ENCODE data around the gene LGALS9.

The LGALS9 gene

DNA sequence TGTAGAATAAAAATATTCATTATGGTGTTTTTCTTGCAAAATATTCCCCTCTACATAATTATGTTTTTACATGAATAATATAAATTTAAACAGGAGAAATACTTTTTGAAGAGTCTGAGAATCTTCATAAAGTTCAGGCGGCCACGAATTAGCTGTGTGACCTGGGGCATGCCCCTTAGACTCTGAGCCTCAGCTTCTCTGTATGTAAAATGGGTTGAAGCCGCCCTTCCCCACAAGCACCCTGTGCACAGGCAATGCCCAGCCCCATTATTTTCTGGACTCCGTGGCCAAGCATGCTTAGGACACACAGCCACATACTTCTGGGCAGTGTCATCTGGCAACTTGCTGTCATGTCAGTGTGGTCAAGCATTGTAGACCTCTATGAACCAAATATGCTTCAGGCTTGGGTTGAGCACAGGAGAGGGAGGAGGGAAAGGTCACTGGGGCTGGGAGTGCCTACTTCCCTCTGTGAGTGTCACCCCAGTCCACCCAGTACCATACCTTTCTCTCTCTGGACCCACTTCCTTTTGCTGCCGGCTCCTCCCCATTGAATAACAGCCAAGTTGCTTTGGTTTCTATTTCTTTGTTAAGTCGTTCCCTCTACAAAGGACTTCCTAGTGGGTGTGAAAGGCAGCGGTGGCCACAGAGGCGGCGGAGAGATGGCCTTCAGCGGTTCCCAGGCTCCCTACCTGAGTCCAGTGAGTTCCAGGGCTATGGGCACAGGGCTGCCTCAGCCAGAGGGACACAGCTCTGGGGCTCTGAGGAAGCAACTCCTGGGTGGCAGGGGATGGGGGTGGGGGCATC is at the start of gene LGALS9:
Gene LGALS9 (plus strand): TSS at position 582 of the 804 bp plus-strand sequence. CDS start 78 bp downstream, at position 660.
- DNase-seq (ENCODE audit: low read depth in 3 of 3, low spot score in 1 of 3), result no peak

DNA sequence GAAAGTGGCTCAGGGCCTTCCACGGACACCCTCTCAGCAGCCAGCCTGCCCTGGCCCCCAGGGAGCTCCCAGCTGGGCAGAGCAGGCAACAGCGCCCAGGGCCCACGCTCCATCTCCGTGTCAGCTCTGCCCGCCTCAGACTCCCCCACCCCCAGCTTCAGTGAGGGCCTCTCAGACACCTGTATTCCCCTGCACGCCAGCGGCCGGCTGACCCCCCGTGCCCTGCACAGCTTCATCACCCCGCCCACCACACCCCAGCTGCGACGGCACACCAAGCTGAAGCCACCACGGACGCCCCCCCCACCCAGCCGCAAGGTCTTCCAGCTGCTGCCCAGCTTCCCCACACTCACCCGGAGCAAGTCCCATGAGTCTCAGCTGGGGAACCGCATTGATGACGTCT is 48.3 kb upstream of the LGALS9 start:
- no peak for DNase-seq (ENCODE audit: low read depth in 3 of 3, low spot score in 1 of 3)

DNA sequence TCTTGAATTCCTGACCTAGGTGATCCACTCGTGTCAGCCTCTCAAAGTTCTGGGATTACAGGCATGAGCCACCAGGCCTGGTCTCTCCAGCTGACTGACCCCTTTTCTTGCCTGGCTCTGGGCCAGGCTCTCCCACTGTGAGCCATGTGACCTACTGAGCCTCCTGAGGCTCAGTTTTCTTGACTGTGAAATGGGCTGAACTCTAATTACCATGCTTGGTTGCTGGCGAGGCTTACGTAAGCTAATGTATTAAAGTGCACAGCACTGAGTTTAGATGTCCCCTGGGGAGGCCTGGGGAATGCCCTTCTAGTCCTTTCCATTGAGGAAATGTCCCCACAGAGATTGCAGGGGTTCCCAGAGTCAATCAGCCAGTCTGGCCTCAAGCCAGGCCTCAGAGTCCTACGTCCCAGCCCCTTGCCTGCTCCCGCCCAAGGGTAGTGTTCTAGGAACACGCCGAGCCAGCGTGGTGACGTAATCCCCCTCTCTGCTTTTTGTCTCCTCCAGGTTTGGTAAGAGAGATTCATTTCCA is 45.8 kb upstream of the LGALS9 start:
- DNase-seq (ENCODE audit: low read depth in 3 of 3, low spot score in 1 of 3), result no peak

DNA sequence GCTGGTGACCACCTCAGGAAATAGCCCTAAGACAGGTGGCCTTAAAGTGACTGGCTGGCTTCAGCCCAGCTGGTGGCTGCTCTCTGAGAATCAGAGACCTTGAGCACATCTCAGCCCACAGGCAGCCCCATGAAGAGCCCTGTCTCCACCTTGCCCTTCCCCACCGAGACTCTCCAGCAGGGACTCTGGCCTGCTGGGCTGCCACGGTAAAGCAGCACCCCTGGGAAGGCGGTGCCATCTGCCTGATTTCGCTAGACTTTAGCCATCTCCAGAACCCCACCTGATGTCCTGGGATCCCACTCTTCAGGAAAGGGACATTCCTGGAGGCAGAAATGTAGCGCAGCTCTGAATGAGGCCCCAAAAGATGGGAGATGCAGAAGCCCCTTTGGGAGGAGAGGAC is 45.2 kb upstream of the LGALS9 start:
- DNase-seq (ENCODE audit: low read depth in 3 of 3, low spot score in 1 of 3), result no peak

DNA sequence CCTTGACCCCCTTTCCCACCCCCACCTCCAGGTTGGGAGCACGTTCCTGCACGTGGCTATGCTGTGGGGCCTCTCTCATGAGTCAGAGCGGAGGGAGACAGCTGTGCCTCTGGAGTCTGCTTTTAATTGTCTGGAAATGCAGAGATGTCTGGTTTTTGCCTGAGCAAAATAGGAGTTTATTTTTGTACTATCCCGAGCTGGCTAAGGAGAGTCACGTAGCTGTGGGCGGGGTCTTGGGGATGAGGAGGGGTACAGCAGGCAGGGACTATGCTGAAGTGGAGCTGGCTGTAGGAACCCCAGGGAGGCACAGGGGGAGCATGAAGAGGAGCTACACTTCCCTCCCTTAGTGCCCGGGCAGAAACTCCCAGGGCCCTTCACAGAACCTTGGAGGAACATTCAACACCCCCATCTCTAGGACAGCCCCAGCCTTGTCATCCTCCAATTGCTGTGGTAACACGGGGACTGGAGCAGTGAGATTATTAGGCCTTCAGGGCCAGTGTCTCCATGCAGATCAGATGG is 44.7 kb upstream of the LGALS9 start:
- no peak for DNase-seq (ENCODE audit: low read depth in 3 of 3, low spot score in 1 of 3)

DNA sequence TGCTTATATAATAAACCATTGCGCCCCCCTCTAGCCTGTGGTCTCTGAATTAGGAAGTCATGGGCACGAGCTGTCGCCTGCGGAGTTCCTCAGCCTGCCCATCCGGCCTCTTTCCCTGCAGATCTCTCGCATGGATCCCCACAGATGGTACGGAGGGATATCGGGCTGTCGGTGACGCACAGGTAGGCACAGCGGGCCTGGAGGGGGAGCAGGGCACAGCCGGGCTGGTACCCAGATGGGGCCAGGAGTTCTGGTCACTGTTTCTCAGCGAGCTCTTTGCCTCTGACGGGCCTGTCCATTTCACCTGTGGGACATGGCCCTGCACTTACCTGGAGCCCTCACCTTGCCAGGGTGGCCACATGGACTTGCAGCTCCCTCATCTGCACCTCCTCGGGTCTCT is 42.6 kb upstream of the LGALS9 start:
- no peak for DNase-seq (ENCODE audit: low read depth in 3 of 3, low spot score in 1 of 3)

DNA sequence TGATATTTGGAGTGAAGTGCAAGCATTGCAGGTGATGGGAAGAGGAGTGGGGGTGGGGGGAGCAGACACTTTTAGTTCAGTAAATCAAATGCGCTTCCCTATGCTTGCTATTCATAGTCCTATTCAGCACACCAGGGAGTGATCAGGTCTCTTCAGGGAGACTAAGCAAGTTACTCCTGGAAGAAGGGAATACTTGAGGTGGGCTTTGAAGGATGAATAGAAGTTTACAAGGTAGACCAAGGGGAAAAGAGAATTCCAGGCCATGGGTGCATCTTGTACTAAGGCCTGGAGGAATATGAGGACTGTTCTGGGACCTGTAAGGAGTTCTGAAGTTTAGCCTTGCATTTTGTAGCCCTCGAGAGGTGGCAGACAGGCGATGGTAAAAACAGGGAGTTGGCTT is 40.1 kb upstream of the LGALS9 start:
- DNase-seq (ENCODE audit: low read depth in 3 of 3, low spot score in 1 of 3), result no peak

DNA sequence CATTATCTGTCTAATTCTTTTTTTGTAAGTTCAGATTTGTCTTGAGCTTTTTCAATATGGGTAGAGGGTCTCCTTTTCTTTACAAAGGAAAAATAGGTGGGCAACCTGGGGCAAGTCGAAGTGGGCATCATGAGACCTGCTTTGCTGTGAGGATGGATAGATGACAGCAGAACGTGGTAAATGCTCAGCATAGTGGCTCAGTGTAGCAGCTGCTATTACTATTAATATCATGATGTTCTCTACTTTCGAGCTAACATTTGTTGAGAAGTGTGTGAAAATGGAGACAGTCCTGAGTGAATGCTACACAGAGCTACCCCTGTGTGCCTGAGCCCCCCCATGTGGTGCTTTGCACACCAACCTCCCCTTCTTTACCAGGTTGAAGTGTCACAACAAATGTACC is 39.0 kb upstream of the LGALS9 start:
- no peak for DNase-seq (ENCODE audit: low read depth in 3 of 3, low spot score in 1 of 3)

DNA sequence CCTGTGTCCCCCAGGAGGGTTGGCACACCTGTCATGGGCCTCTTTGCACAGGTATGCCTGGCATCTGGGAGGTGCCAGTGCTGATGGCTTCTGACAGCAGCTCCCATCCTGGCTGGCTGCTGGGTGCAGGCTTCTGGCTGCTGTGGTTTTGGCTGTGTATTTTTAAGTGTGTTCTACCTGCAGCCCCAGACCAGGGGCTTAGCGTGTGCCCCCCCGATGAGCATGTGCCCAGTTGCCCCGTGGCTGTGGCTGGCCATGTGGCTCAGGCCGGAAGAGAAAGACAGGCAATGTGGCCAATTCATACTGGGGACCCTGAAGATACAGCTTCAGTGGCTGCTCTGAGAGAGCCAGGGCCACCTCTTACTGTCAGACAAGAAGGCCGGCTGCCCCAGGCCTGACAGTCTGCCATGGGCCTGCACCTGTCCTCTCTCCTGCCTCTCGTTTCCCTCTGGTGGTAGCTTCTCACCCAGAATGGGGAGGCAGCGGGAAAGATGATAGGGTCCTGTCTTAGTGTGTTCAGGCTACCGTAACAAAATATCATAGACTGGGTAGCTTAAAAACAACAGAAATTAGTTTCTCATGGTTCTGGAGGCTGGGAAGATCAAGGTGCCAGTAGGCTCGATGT is 37.6 kb upstream of the LGALS9 start:
- no peak for DNase-seq (ENCODE audit: low read depth in 3 of 3, low spot score in 1 of 3)

DNA sequence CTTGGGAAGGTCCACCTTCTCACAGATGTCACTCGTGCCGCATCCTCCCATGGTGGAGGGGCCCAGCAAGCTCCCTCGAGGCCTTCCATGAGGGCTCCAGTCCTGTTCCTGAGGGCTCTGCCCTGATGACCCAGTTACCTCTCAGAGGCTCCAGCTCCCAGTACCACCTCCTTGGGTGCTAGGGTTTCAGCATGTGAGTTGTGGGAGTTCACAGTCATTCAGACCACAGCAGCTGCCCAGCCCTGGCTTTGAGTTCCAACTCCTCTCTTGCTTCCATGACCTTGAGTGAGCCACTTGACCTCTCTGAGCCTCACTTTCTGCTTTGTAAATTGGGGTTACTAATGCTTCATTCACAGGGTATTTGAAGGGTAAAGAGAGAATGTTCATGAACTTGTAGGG is 37.1 kb upstream of the LGALS9 start:
- DNase-seq (ENCODE audit: low read depth in 3 of 3, low spot score in 1 of 3), result no peak

DNA sequence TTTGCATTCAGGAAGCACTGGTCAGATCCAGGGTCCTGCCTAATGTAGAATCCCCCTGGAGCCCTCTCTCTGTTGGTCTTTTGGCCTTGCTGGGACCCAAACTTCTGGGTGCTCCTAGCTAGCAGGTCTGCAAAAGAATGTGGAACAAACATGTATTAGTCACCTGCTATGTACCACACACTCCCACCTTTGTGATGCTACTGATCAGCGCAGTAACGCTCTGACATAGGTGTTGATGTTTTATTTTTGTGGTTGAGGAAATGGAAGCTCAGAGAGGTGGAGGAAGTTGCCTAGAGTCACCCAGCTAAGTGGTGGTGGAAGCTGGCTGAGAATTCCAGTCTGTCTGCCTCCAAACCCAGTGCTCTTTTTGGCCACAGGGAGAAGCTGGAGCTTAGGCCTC is 35.8 kb upstream of the LGALS9 start:
- DNase-seq (ENCODE audit: low read depth in 3 of 3, low spot score in 1 of 3), result no peak

DNA sequence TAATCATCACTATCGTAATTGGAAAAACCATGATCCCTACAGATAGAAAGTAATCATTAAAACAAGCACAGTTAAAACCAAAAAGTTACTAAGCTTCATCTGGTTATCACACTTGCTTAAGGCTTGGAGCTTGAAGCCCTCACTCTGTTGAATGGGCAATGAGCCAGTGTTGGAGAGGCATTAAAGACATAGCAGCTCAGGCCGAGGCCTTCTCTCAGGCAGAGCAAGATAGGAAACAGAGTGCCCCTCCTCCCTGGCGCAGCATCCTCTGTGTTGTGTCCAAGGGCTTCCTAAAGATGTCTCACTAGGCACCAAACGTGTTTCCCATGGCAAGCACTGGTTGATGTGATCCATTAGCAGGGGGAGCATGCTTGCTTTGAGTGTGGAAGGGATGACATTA is 34.9 kb upstream of the LGALS9 start:
- DNase-seq (ENCODE audit: low read depth in 3 of 3, low spot score in 1 of 3), result no peak

DNA sequence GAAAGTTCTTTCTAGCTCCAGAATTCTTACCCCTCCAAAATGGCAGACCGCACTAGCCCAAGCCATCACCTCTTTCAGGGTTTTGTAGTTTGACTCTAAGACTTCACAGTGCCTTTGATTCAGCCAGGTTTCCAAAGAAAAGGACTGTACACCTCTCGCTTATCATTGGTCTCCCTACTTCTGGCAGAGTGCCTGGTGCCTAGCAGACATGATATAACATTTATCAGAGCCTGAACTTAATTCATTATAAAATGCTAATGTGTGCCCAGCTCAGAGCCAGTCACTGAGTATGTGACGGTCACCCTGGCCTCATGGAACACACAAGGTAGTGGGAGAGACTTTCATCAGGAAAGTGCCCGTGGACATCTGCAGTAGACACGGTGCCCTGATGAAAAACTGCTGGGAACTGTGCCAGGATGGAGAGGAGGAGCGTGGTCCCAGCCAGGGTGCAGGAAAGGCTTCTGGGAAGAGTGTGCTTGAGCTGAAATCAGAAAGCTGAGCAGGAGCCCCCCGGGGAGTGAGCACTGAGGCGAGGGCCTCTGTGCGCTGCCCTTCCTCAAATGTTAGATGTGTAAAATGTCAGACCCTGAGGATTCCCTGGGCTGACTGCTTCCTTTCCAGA is 34.3 kb upstream of the LGALS9 start:
- DNase-seq (ENCODE audit: low read depth in 3 of 3, low spot score in 1 of 3), result no peak

DNA sequence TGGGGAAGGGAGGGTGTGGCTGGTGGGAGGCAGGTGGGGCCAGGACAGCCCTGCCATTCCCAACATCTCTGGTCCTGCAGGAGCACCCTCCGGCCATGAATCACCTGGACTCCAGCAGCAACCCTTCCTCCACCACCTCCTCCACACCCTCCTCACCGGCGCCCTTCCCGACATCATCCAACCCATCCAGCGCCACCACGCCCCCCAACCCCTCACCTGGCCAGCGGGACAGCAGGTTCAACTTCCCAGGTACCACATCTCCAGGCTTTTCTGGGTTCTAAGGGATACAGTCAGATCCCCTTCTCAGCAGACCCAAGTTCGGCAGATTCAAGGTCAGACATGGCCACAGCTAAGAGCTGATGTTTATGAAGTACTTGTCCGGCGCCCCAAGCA is 33.8 kb upstream of the LGALS9 start:
- DNase-seq (ENCODE audit: low read depth in 3 of 3, low spot score in 1 of 3), result no peak

DNA sequence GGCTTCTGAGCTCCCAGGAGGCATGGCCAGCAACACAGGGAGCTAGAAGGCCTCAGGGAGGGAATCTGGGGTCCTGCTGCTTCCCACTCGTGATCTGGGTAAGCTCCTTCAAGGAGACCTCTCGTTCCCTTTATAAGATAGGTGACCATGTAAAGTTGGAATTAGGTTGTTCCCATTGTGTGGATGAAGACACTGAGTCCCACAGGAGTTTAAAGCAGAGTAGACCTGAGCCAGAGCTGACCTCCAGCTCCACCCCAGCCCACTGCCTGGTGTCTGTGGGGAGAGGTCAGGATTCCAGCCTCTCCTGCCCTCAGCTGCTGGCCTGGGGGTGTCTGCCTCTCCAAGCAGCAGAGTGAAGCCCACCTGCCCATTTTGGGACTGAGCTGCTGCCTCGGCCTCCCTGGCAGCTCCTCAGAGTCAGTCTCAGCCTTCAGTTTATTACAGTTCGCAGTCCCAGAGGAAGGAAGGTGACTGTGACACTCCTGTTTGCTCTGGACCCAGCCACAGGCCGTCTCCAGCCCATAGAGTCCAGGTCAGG is 33.1 kb upstream of the LGALS9 start:
- DNase-seq (ENCODE audit: low read depth in 3 of 3, low spot score in 1 of 3), result no peak

DNA sequence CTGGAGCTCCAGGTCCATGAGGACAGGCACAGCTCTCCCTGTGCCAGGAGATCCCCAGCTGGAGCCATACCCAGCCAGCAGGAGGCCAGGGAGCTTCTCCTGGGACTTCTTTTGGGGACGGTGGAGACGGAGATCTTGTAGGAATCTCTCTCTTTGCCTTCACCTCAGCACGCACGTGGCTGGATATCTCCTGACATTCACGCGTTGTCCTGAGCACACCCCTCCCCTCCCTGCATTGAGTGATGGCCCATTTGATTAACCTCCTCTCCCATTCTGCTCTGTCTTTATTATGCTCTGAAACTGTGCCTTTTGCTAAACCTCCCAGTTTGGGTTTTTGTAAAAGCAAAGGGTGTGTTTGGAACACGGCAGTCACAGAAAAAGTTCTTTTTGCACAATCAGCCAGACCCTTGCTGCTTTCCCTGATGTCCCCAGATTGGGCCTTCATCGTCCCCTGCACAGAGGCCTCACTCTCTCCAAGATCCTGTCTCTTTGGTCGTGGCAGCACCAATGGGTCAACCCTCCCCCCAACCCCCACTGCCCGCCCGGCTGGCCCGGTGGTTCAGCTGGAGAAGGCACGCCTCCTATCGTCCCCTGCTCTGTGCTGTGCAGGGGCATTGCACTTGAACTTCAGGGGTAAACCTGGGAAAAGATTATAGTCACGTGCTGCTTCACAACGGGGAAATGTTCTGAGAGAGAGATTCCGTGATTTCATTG is 32.5 kb upstream of the LGALS9 start:
- no peak for DNase-seq (ENCODE audit: low read depth in 3 of 3, low spot score in 1 of 3)

DNA sequence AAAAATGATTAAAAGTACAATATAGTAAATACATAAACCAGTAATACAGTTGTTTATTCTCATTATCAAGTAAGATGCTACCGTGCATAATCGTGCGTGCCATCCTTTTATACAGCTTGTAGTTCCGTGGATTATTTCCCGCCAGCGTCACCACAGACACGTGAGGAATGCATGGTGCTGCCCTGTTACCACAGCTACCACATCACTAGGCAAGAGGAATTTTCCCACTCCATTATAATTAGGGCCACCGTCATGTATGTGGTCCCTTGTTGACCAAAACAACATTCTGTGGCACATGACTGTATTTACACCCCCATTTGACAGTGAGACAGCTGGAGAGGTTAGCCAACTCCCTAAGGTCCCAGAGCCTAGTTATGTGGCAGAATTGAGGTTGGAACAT is 30.5 kb upstream of the LGALS9 start:
- no peak for DNase-seq (ENCODE audit: low read depth in 3 of 3, low spot score in 1 of 3)

DNA sequence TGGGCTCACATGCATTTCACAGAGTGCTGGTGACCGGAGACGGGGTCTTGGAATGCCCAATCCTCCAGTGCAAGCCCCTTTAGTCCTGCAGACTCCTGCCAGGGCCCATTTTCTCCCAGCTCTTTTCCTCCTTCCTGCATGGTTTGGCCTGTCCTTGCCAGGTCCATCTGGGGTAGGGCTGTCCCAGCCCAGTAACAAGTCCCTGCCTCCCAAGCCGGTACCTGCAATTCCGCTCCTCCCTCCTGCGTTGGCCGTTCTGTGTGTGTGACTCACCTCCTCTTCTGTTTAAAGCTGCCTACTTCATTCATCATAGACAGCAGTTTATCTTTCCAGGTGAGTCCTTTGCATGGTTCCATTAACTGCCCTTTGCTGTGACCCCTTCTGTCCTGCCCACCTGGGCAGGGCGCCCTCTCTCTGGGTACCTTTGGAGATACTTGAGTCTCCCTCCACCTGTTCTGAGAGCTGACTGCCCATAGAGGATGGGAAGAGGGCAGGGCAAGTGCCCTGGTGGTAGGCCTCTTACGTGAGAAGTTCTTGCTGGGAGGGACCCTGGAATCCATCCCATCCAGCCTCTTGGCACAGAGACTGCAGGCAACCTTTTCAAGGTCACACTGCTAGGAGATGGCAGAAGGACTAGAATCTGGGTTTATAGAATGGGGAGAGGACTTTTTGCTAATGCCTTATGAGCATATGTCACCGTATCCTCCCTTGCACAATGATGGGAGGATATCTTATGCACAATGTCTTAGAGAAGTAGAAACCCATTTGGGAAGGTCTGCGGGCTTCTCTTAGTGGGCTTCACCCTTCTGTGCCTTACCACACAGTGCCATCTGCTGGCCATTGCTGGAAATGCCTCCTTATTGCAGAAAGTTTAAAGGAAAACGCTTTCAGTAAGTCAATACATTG is 29.7 kb upstream of the LGALS9 start:
- peak; percentile 50 to 81 (median 65) for DNase-seq (ENCODE audit: low read depth in 3 of 3, low spot score in 1 of 3)

DNA sequence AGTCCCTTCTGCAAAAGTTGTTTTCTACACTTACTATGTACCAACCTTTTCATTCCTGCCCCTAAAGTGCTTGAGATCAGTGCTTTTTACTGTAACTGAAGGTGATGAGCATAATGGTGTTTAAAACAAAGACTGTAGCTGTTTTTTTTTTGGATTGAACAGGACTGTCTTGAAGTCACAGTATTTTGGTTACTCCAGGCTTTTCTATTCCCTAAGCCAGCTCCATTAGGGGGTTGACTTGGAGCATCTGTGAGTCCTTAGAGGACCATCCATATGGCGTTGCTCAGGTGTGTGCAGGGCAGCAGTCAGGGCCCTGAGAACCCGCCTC is 29.0 kb upstream of the LGALS9 start:
- DNase-seq (ENCODE audit: low read depth in 3 of 3, low spot score in 1 of 3), result no peak

DNA sequence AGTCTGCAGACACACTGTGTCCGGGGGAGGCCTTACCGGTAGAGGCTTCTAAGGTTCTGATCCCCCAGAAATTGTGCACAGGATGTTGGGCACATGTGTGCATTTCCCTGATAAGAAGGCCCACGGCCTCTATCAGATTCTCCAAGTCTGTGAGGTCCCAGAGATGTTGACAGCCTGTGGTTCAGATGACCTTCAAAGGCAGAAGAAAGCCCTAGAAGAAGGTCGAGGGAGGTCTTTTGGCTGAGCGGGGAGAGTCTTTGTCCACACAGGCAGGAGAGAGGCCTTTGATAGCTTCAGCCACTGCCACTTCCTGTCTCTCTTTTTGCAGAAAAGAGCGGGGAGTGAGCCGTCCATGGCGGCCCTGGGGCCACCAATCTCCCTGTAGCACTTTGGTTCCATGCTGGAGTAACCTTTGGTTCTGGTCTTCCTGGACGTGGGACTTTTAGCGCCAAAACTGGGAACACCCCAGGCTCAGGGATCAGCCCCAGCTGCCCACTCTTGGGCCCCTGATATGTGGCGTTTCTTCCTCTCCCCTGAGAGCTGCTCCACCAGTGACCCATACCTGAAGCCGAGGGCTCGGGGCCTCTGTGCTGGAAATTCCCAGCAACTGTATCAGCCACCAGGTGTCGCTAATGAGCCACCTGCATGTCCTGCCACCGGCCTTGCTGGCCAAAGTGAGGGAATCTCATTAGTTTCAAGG is 28.1 kb upstream of the LGALS9 start:
- peak; percentile 26 to 57 (median 50) for DNase-seq (ENCODE audit: low read depth in 3 of 3, low spot score in 1 of 3)

Data from stimulated activated CD4-positive, alpha-beta T cell treated with anti-CD3 and anti-CD28 coated beads, TNF-alpha, amount 100 ng/mL, for 1 hour (primary cell).